Raji (cell line): Measurements from ENCODE around the gene PRMT9.

Experiments used
- POLR2A ChIP-seq: IDR thresholded peaks from 2 replicates; pipeline ENCODE4 v1.6.1; 2011; ENCODE audit warnings: low read depth, low read length, control low read depth; ENCODE audit not compliant: insufficient read depth

Gene PRMT9

GRCh38 chr4:147616849-147617172, 67.2 kb downstream of the PRMT9 start:
- TF ChIP-seq POLR2A = no peak

DNA sequence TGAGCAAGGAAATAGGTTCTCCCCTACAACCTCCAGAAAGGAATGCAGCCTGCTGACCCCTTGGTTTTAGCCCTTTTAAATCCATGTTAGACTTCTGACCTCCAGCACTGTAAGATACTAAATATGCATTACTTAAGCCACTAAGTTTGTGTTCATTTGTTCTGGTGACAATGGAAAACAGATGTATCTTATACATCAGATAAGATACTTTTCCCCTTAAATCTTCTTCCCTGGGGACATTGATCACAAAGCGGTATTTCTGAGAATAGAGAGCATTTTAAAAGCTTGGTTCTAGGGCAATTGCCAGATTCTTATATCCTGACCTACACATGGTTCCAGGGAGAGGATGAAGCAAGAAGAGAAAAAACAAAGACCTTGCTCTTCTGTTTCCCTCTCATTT, 73.3 kb downstream of the PRMT9 start:
- no peak for TF ChIP-seq POLR2A

DNA sequence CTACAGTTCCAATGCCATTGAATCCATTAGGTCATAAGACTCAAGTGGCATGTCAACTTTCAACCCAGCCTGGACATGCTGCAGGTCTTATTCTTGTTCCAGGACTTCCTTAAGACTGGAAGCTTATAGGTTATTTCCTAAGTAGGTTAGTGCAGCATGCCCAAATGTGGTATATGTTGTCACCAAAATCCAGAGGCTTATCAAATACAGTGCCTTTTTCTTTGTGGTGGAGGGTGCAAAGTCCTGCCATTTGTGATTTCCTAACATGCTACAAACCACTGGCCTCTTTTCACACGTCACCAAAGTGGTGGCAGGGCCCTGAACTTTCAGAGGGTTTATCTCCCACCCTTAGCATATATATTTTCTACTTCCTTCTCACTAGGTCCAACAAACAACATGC, 76.5 kb downstream of the PRMT9 start:
- TF ChIP-seq POLR2A = no peak

- no peak for TF ChIP-seq POLR2A
These were observed 78.5 kb downstream of the PRMT9 start for GRCh38 chr4:147605499-147605898.

DNA sequence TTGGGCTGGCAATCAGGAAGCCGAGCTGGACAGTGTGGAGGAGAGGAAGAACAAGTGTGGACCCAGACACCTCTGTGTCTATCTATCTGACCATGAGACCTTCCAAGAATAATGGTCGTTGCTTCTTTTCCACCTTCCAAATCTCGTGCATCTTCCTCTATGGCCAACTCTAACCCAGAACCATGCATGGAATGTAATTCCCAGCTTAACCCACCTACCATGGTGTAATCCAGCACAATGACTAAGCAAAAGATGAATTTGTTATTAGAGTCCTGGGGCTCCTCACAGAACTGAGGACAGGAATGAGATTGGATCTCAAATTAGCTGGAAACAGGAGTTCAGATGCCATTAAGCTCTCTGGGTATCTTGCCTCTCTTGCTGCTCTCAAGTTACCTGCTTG, 84.2 kb downstream of the PRMT9 start:
- TF ChIP-seq POLR2A = no peak

DNA sequence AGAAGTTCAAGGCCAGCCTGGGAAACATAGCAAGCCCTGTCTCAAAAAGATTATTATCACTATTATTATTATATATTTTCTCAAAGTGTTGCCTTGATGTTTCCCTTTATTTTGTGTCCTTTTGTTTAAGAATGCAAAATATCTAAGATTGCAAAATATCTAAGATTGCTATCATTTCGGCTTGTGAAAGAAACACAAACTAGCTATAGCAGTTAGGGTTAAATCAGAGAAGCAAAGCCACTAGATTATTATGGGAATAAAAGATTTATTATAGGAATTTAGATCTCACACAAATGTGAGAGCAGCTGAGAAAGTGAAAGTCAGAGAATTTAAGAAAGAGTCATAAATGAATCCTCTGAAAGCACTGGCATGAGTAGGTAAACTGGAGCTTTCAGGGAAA, 84.8 kb downstream of the PRMT9 start:
- no peak for TF ChIP-seq POLR2A

GRCh38 chr4:147597561-147597960, 86.4 kb downstream of the PRMT9 start:
- TF ChIP-seq POLR2A = no peak

DNA sequence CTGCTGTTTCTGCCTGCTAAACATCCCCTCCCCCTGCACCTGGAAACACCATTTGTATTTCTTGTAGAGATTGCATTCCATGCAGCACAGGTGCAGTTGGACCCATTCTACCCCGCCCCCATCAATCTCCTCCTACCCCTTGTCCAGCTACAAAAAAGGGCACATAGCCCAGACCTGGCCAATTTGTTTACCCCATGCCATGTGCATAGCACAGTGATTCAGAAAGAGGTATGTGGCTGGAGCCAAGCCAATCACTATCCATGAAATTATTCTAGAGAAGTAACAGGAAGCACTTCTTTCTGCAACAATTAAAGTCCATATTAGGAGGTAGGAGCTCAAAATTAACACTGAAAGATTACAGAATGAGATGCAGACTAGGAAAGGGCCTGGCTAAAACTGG, 87.0 kb downstream of the PRMT9 start:
- TF ChIP-seq POLR2A = no peak

- no peak for TF ChIP-seq POLR2A
These were observed 87.6 kb downstream of the PRMT9 start for GRCh38 chr4:147596377-147596776.

GRCh38 chr4:147594578-147594977, 89.4 kb downstream of the PRMT9 start:
- no peak for TF ChIP-seq POLR2A

DNA sequence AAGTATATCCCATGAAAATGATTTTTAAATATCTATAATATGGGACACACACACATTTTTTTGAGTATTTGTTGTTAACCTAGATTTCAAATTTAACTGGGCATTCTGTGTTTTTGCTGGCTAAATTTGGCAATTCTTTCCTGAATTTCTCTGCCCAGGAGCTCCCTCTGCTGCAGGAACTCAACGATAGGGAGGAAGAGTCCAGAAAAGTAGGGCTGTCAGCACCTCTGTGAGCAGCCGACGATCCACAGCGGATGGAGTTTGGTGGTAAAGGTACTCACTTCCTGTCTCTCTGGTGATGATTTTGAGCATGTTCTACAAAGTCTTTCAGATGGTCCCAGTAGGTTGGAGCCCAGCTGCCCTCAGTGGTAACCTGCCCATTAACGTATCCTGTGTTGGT, 89.9 kb downstream of the PRMT9 start:
- TF ChIP-seq POLR2A = no peak

- TF ChIP-seq POLR2A = no peak
These were observed 92.9 kb downstream of the PRMT9 start for GRCh38 chr4:147591106-147591505.

DNA sequence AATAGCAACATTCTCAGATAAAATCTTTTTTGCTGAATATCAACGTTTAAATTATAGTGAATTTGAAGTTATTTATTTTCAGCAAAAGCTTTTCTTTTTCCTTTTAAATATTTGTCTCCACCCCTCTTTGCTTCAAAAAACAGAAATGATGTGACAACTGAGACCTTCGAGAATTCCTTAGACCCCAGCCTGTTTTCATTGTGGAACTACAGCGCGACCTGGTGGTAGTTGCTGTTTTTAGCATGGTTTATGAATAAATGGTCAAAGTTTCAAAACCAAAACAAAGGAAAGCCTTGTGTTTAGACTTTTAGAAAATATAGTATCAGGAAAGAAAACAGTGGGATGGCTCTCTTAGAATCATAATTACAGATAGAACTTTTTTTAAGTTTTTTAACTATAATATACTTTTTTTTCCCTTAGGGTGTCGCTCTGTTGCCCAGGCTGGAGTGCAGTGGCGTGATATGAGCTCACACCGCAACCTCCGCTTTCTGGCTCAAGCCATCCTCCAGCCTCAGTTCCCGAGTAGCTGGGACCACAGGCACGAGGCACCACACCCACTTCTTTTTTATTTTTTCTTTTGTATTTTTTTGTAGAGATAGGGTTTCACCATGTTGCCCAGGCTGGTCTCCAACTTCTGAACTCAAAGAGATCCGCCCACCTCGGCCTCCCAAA, 93.6 kb downstream of the PRMT9 start:
- TF ChIP-seq POLR2A = no peak

GRCh38 chr4:147589586-147589985, 94.4 kb downstream of the PRMT9 start:
- TF ChIP-seq POLR2A = no peak
